MM.1S (cell line): ENCODE measurements around the gene FBXO42.

ENCODE experiments used
- DNase-seq: peaks from one replicate; pipeline ENCODE4 v3.0.0-alpha.2; 2015
- H2AFZ ChIP-seq: fragments of 300-600 bp; sonication (generic); 2 replicates; pipeline ENCODE4 v1.6.0; 2016; ENCODE audit warnings: antibody characterized with exemption, low read length
- H3F3A ChIP-seq: fragments of 300-600 bp; sonication (generic); 2 replicates; pipeline ENCODE4 v1.6.1; 2016; ENCODE audit warnings: mild to moderate bottlenecking, antibody characterized with exemption, low read length, moderate library complexity, mixed read lengths; ENCODE audit not compliant: insufficient read depth
- H3K27ac ChIP-seq: fragments of 300-600 bp; sonication (generic); 2 replicates; pipeline ENCODE4 v1.5.1; 2016; ENCODE audit warnings: mild to moderate bottlenecking, low read length
- H3K27me3 ChIP-seq: fragments of 300-600 bp; sonication (generic); replicated peaks from 2 replicates; pipeline ENCODE4 v1.6.0; 2016; ENCODE audit warnings: low read length; ENCODE audit not compliant: insufficient read depth
- H3K36me3 ChIP-seq: fragments of 300-600 bp; sonication (generic); replicated peaks from 2 replicates; pipeline ENCODE4 v1.6.1; 2016; ENCODE audit warnings: mild to moderate bottlenecking, low read length, mixed read lengths; ENCODE audit not compliant: insufficient read depth
- H3K4me1 ChIP-seq: fragments of 300-600 bp; sonication (generic); 2 replicates; pipeline ENCODE4 v1.6.1; 2016; ENCODE audit warnings: low read length, mixed read lengths
- H3K4me2 ChIP-seq: fragments of 300-600 bp; sonication (generic); 2 replicates; pipeline ENCODE4 v1.6.0; 2016; ENCODE audit warnings: low read depth, low read length
- H3K4me3 ChIP-seq: fragments of 300-600 bp; sonication (generic); 2 replicates; pipeline ENCODE4 v1.5.1; 2016; ENCODE audit warnings: low read length, mixed read lengths
- H3K79me2 ChIP-seq: fragments of 300-600 bp; sonication (generic); 2 replicates; pipeline ENCODE4 v1.6.1; 2016; ENCODE audit warnings: mixed run types, low read length, mixed read lengths
- H3K9ac ChIP-seq: fragments of 300-600 bp; sonication (generic); 2 replicates; pipeline ENCODE4 v1.6.1; 2016; ENCODE audit warnings: low read length, mixed read lengths
- H3K9me2 ChIP-seq: fragments of 300-600 bp; sonication (generic); replicated peaks from 2 replicates; pipeline ENCODE4 v1.6.1; 2016; ENCODE audit warnings: mild to moderate bottlenecking, low read length, mixed read lengths; ENCODE audit not compliant: insufficient read depth
- H3K9me3 ChIP-seq: fragments of 300-600 bp; sonication (generic); replicated peaks from 2 replicates; pipeline ENCODE4 v1.6.1; 2016; ENCODE audit warnings: mild to moderate bottlenecking, low read length, mixed read lengths; ENCODE audit not compliant: insufficient read depth
- H4K20me1 ChIP-seq: fragments of 300-600 bp; sonication (generic); 2 replicates; pipeline ENCODE4 v1.6.1; 2016; ENCODE audit warnings: mild to moderate bottlenecking, low read length, moderate library complexity, mixed read lengths; ENCODE audit not compliant: insufficient read depth
- CTCF ChIP-seq: fragments of 300-600 bp; sonication (generic); IDR thresholded peaks from 2 replicates; pipeline ENCODE4 v1.5.1; 2016; ENCODE audit warnings: antibody characterized with exemption, low read length, mixed read lengths
- EZH2 ChIP-seq: fragments of 300-600 bp; sonication (generic); optimal IDR thresholded peaks from 2 replicates; pipeline ENCODE3; 2017; ENCODE audit warnings: low read depth, mild to moderate bottlenecking, antibody characterized with exemption, low read length, mixed read lengths
- EZH2phosphoT487 ChIP-seq: fragments of 300-600 bp; sonication (generic); IDR thresholded peaks from 2 replicates; pipeline ENCODE4 v1.6.1; 2018; ENCODE audit warnings: antibody characterized with exemption, low read length

Gene FBXO42

GRCh38 chr1:16392740-16393569 lies 40.7 kb upstream of the FBXO42 start:
- Histone ChIP-seq H3F3A (no peaks in the 10 kb centered on the region), H3K27me3 (no peaks in the 10 kb centered on the region), H3K4me2 (no peak overlapping the region), H3K9me2 (no peaks in the 10 kb centered on the region), H2AFZ (no peak overlapping the region), H3K27ac (no peak overlapping the region), H3K4me1 (no peaks in the 10 kb centered on the region), H3K79me2 (peaks cover 63% of the 10 kb centered on the region), H4K20me1 (peaks cover 47% of the 10 kb centered on the region), H3K4me3 (no peak overlapping the region), H3K9ac (no peak overlapping the region), H3K9me3 (no peaks in the 10 kb centered on the region), H3K36me3 (peaks cover 3% of the 10 kb centered on the region; the same call in 1 of the 2 replicates)
- no peak for DNase-seq
- TF ChIP-seq EZH2: no peak
- TF ChIP-seq CTCF: no peak
- no peak for TF ChIP-seq EZH2phosphoT487

- Histone ChIP-seq H3K4me3 (no peak overlapping the region), H3K4me1 (peaks cover 3% of the 10 kb centered on the region; the same call in 1 of the 2 replicates), H3K27ac (no peak overlapping the region), H3K79me2 (peaks cover 79% of the 10 kb centered on the region), H4K20me1 (peaks cover 63% of the 10 kb centered on the region), H3F3A (no peaks in the 10 kb centered on the region), H3K4me2 (no peak overlapping the region), H3K36me3 (peaks cover 3% of the 10 kb centered on the region; the same call in 1 of the 2 replicates), H2AFZ (no peak overlapping the region), H3K9ac (no peak overlapping the region), H3K27me3 (no peaks in the 10 kb centered on the region), H3K9me2 (no peaks in the 10 kb centered on the region), H3K9me3 (no peaks in the 10 kb centered on the region)
- TF ChIP-seq CTCF (no peak), EZH2 (no peak), EZH2phosphoT487 (no peak)
- DNase-seq: no peak
These were observed 39.1 kb upstream of the FBXO42 start for GRCh38 chr1:16391411-16391810.

GRCh38 chr1:16387201-16388188 lies 35.2 kb upstream of the FBXO42 start:
- DNase-seq: no peak
- H3K9me3 ChIP-seq: no peaks in the 10 kb centered on the region
- no peaks in the 10 kb centered on the region; the same call in 1 of the 2 replicates for H3K36me3 ChIP-seq
- TF ChIP-seq CTCF: no peak
- no peak overlapping the region for H2AFZ ChIP-seq
- peaks cover 97% of the 10 kb centered on the region for H3K79me2 ChIP-seq
- H3F3A ChIP-seq: no peaks in the 10 kb centered on the region
- H3K9me2 ChIP-seq: no peaks in the 10 kb centered on the region
- peaks cover 3% of the 10 kb centered on the region; the same call in 1 of the 2 replicates for H3K4me1 ChIP-seq
- H3K9ac ChIP-seq: no peak overlapping the region
- H4K20me1 ChIP-seq: peaks cover 78% of the 10 kb centered on the region
- H3K4me2 ChIP-seq: no peak overlapping the region
- H3K4me3 ChIP-seq: no peak overlapping the region
- no peaks in the 10 kb centered on the region for H3K27me3 ChIP-seq
- H3K27ac ChIP-seq: no peak overlapping the region
